Activated T-cell treated with anti-CD3 and anti-CD28 coated beads, Interleukin-2, amount 50 U/mL, for 72 hours (primary cell): ENCODE results near the gene ANKS1B. TPM values are rescaled to one million over a fixed set of nuclear protein-coding genes. Genes with fewer than 3 reads are reported as not detected.

Experiments
- ATAC-seq, 2 donors: fragments of 150-1000 bp; cut with Tn5 transposase; replicated peaks in 1 of 2; 2 replicates each; pipeline ENCODE4 v1.10.0; 2021; ENCODE audit warnings: moderate library complexity in 2 of 2, mild to moderate bottlenecking in 1 of 2
- DNase-seq, 2 donors: peaks; one replicate each; pipeline ENCODE4 v3.0.0; 2021 to 2022; ENCODE audit warnings: mixed read lengths in 1 of 2
- H3K27ac Mint-ChIP-seq: one replicate; pipeline ENCODE4 v1.8.0; 2022; ENCODE audit warnings: mild to moderate bottlenecking, moderate library complexity, mixed read lengths
- H3K27me3 Mint-ChIP-seq: one replicate; pipeline ENCODE4 v1.8.0; 2022; ENCODE audit warnings: low read depth, mixed read lengths
- H3K36me3 Mint-ChIP-seq, 2 donors: one replicate each; pipeline ENCODE4 v1.8.0; 2022; ENCODE audit warnings: mixed read lengths in 2 of 2, mild to moderate bottlenecking in 1 of 2; ENCODE audit not compliant: insufficient read depth in 2 of 2
- H3K4me1 Mint-ChIP-seq: one replicate; pipeline ENCODE4 v1.8.0; 2022; ENCODE audit warnings: low read depth, mixed read lengths
- H3K4me3 Mint-ChIP-seq, 2 donors: one replicate each; pipeline ENCODE4 v1.8.0; 2022; ENCODE audit warnings: mild to moderate bottlenecking in 2 of 2, mixed read lengths in 2 of 2, moderate library complexity in 2 of 2
- H3K9me3 Mint-ChIP-seq, 2 donors: one replicate each; pipeline ENCODE4 v1.8.0; 2022; ENCODE audit warnings: mixed read lengths in 2 of 2
- total RNA-seq, 2 donors: library from RNA; stranded (reverse); gene quantifications; one replicate each; pipeline ENCODE4 v1.2.3, GENCODE V29; 2022

The ANKS1B gene
- total RNA-seq, 2 donors from 2014 or later = 0.19 to 0.63 TPM

DNA sequence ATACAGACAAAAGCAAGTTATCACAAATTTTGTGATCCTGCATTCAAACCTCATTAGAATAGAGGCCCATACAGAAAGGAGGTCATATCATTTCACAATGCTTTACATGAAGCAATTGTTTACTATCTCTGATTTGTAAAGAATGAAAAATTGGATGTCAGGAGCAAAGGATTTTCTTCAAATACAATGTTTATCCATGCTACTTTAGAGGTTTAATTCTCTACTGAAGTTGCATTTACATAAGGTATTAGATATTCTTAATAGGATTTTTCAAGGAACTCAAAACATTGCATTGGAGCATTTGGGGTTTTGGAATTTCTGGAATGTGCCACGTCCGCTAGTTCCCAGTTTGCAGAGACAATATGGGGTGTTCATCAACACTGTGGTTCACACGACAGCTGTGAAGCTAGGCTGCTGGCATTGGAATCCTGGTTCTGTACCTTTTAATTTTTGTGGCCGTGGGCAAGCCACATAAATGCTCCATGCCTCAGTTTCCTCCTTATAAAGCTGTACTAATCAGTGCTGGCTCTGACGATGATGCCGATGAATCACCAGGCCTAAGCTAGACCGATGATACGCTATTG, 1164.8 kb downstream of the ANKS1B start:
- Mint-ChIP-seq H3K4me1 (no peaks in the 10 kb centered on the region), H3K36me3 (no peaks in the 10 kb centered on the region), H3K9me3 (no peaks in the 10 kb centered on the region), H3K27ac (no peak overlapping the region), H3K4me3 (no peak overlapping the region), H3K27me3 (peaks cover 43% of the 10 kb centered on the region)
- DNase-seq (no peak), ATAC-seq (no peak)

DNA sequence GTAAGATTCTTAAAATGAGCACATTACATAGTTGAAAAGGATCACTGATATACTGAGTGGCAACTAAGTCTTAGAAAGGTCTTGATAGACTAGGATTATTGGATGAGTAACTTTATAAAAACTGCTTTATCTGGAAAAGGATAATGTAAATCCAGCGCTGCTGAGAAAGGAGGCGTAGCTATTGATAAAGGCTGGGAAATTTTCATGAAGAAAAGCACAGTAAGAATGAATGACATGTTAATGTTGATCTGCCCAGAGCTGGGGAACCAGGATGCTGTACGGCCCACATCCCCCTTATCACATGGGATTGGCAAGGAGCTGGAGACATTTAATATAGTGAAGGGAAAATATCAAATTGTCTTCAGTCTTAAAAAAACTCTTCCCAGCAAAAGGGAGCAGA, 1165.7 kb downstream of the ANKS1B start:
- ATAC-seq = no peak
- H3K27me3 Mint-ChIP-seq = peaks cover 46% of the 10 kb centered on the region
- H3K4me3 Mint-ChIP-seq = no peak overlapping the region
- no peak for DNase-seq
- H3K4me1 Mint-ChIP-seq = no peaks in the 10 kb centered on the region
- H3K27ac Mint-ChIP-seq = no peak overlapping the region
- H3K36me3 Mint-ChIP-seq = no peaks in the 10 kb centered on the region
- H3K9me3 Mint-ChIP-seq = no peaks in the 10 kb centered on the region

DNA sequence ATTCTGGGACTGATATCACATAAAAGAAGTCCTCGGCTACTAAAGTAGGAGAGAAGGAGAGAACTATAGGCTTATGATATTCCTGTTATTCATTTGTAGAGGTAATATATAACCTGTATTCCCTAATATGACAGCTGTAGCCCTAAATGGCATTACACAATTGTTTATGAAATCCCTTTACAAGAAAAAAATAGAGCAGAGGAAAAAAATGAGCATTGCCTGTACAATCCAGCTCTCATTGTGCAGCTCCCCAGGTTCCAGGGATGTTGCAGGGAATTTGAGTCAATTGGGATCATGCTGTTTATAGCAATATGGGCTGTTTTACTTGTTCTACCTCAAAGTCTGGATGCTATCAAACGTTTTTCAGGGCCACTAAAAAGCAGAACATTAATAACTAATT, 1166.5 kb downstream of the ANKS1B start:
- Mint-ChIP-seq H3K4me1 (no peaks in the 10 kb centered on the region), H3K4me3 (no peak overlapping the region), H3K9me3 (no peaks in the 10 kb centered on the region), H3K27ac (no peak overlapping the region), H3K27me3 (peaks cover 46% of the 10 kb centered on the region), H3K36me3 (no peaks in the 10 kb centered on the region)
- no peak for DNase-seq
- ATAC-seq = no peak

DNA sequence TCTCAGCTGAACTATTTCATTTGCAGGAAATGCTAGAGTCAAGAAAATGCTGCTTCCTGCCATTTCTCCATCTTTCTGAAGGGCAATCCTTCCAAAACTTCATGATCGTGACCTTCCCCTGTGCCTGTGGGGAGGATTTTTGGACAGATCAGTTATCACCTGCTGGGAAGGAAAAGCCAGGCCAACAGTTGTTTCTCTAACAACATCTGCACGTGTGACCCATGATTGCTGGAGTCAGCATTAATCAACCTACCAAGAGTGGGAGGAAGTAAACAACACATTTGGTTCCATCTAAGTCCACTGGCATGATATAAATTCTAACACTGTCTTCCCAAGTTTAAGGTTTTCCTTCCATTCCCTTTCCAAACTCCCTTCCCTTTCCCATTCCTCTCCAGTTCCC, 1167.0 kb downstream of the ANKS1B start:
- no peaks in the 10 kb centered on the region for H3K36me3 Mint-ChIP-seq
- H3K9me3 Mint-ChIP-seq = no peaks in the 10 kb centered on the region
- ATAC-seq (no peak), DNase-seq (no peak)
- no peak overlapping the region for H3K27ac Mint-ChIP-seq
- H3K4me1 Mint-ChIP-seq = no peaks in the 10 kb centered on the region
- H3K4me3 Mint-ChIP-seq = no peak overlapping the region
- H3K27me3 Mint-ChIP-seq = peaks cover 46% of the 10 kb centered on the region

DNA sequence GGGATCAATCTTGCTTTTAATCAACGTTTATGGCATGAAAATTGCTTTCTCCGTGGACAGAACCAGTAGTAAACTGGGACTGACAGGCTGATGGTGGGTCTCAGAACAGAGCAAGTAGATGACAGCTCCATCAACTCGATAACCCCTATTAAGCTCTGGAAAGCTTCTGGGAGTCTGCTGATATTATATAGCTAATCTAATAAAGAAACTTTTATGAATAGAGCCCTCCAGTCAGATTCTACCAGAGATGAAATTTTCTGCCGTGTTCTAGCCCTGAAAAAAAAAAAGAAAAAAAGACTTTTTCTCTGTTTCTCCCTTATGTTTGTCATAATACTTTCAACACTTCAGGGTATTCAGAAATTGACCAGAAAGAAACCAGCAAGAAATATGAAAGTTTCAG, 1168.0 kb downstream of the ANKS1B start:
- no peak overlapping the region for H3K4me3 Mint-ChIP-seq
- H3K9me3 Mint-ChIP-seq = no peaks in the 10 kb centered on the region
- DNase-seq (no peak), ATAC-seq (no peak)
- no peaks in the 10 kb centered on the region for H3K4me1 Mint-ChIP-seq
- no peaks in the 10 kb centered on the region for H3K36me3 Mint-ChIP-seq
- H3K27me3 Mint-ChIP-seq = peaks cover 46% of the 10 kb centered on the region
- no peak overlapping the region for H3K27ac Mint-ChIP-seq

DNA sequence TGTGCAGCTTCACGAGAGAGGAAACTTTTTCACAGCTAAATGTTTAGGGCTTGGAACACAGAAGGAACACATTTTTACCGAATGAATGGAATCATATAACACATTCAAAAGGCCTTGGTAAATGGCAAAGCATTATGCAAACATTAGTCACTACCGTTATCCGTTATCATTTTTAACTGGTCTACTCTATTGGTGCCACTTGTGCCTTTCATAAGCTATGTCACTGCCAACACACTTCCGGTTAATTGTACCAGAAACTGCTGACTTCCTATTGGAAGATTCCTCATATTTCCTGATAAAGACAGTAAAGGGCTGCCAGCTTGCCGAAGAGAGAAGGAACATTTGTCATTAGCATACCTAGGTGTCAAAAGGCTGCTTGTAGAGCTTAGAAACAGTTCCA, 1170.5 kb downstream of the ANKS1B start:
- H3K27me3 Mint-ChIP-seq = peaks cover 50% of the 10 kb centered on the region
- ATAC-seq = no peak
- no peak for DNase-seq
- no peaks in the 10 kb centered on the region for H3K36me3 Mint-ChIP-seq
- H3K27ac Mint-ChIP-seq = no peak overlapping the region
- no peak overlapping the region for H3K4me3 Mint-ChIP-seq
- no peaks in the 10 kb centered on the region for H3K4me1 Mint-ChIP-seq
- no peaks in the 10 kb centered on the region for H3K9me3 Mint-ChIP-seq

DNA sequence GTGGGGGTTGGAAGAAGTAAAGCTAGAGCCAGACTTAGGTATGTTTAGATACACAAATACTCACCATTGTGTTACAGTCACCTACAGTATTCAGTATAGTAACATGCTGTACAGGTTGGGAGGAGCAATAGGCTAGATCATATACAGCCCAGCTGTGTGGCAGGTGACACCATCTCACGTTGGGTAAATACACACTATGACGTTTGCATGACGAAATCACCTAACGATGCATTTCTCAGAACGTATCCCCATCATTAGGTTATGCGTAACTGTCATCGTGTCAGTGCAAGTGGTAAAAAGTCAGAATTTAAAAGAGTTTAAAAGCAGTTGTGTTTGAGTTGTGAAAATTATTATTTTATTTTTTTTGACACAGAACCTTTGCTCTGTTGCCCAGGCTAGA, 1172.5 kb downstream of the ANKS1B start:
- Mint-ChIP-seq H3K4me3 (no peak overlapping the region), H3K4me1 (no peaks in the 10 kb centered on the region), H3K27me3 (peaks cover 34% of the 10 kb centered on the region), H3K36me3 (no peaks in the 10 kb centered on the region), H3K9me3 (no peaks in the 10 kb centered on the region), H3K27ac (no peak overlapping the region)
- no peak for ATAC-seq
- DNase-seq = no peak

DNA sequence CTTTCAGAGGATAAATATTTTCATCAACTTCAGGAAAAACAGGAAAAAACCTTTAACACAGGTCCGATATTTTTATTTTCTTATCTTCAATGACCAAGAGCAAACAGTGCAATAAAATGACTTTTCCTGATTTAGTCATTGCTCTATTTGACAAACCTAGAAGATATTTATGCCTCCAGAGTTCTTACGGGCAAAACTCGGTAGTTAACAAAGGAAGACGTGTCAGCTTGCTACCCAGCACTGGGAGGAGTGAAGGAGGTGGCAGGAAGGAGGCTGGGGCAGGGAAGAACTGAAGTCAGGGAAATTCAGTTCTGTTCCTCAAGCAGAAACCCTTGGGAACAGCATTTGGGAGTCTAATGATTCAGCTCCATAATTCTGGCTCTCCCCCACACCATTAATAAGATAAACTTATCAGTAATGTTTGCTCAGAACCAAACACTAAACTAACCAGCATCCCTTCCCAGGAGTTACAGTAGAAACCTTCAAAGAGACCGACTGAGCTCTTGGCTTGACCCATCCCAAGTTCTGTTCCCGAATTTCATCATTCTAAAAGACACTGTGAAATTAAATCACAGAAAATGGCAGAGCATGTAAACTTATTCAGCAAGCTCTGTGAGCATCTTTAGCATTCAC, 1176.4 kb downstream of the ANKS1B start:
- DNase-seq = no peak
- peaks cover 30% of the 10 kb centered on the region for H3K27me3 Mint-ChIP-seq
- H3K4me1 Mint-ChIP-seq = no peaks in the 10 kb centered on the region
- no peak for ATAC-seq
- H3K36me3 Mint-ChIP-seq = no peaks in the 10 kb centered on the region
- H3K27ac Mint-ChIP-seq = no peak overlapping the region
- H3K4me3 Mint-ChIP-seq = no peak overlapping the region
- no peaks in the 10 kb centered on the region for H3K9me3 Mint-ChIP-seq

DNA sequence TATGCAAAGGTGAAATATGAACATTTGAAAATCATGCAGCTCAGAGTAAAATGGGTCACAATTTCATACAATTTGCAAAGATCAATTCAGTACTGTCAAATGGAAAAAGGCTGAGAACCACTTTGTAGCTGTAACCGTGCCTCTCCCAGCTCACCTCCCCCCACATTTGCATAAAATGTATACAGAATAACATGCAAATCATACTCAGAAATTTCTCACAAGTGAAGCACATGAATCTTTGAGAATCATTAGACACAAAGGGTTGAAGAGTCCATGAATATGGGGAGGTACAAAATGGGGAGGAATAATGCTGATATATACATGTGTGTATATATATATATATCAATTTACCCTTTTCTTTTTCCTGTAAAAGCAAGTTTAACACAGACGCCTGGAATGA, 1177.5 kb downstream of the ANKS1B start:
- Mint-ChIP-seq H3K27me3 (peaks cover 39% of the 10 kb centered on the region), H3K4me1 (no peaks in the 10 kb centered on the region), H3K9me3 (no peaks in the 10 kb centered on the region), H3K36me3 (no peaks in the 10 kb centered on the region), H3K27ac (no peak overlapping the region), H3K4me3 (no peak overlapping the region)
- DNase-seq = no peak
- no peak for ATAC-seq

DNA sequence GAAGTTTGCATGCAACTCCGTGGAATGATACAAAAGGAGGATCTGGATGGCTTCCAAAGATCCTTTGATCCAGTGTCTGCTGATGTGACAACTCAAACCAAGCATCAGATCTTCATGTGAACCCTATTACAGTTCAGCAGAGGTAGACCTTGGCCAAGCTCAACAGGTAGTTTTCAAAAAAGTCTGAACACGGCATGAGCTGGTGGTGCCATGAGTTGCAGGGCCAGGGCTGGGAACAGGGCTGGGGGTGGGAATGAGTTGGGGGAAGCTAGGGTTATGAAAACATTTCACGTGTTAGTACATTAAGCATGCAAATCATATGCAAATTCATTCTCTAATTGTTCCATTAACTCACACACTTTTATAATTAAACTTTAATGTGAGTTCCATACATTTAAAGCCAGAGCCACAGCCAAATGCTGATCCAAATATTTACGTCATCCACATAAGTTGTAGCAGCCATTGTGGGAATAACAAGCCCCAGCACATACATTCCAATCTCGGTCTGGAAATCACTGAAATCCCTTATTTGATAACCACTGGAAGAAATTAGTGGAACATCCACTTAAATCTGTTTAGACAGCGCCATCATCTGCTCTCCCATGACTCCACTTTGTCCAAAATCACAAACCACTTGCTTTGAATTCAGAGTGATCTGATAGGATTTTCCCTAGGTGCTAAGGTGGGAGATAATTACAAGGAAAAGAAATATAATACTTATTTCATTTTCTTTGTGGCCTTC, 1181.1 kb downstream of the ANKS1B start:
- DNase-seq (no peak), ATAC-seq (no peak)
- H3K4me1 Mint-ChIP-seq = no peaks in the 10 kb centered on the region
- H3K36me3 Mint-ChIP-seq = no peaks in the 10 kb centered on the region
- H3K4me3 Mint-ChIP-seq = no peak overlapping the region
- peaks cover 35% of the 10 kb centered on the region for H3K27me3 Mint-ChIP-seq
- H3K9me3 Mint-ChIP-seq = no peaks in the 10 kb centered on the region
- H3K27ac Mint-ChIP-seq = no peak overlapping the region

DNA sequence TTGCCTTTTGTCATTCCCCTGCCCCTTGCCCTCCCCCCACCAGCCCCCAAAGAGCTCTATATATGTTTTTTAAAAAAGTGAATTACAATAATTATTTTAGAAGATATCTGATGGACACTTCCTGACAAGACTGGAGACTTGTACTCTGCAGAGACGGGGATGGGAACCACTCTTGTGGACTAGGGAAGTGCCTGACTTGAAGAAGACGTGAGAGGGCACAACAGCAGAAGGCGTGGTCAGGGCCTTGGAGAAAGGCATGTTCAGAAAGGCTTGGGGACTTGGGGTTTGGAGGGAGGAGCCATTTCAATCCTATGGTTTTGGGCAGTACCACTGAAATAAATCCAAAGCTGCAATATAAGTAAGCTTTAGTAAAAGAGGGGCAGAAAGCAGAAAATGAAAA, 1184.9 kb downstream of the ANKS1B start:
- no peak overlapping the region for H3K27ac Mint-ChIP-seq
- H3K27me3 Mint-ChIP-seq = peaks cover 48% of the 10 kb centered on the region
- H3K36me3 Mint-ChIP-seq = no peaks in the 10 kb centered on the region
- DNase-seq (no peak), ATAC-seq (no peak)
- no peaks in the 10 kb centered on the region for H3K9me3 Mint-ChIP-seq
- H3K4me1 Mint-ChIP-seq = no peaks in the 10 kb centered on the region
- H3K4me3 Mint-ChIP-seq = no peak overlapping the region

DNA sequence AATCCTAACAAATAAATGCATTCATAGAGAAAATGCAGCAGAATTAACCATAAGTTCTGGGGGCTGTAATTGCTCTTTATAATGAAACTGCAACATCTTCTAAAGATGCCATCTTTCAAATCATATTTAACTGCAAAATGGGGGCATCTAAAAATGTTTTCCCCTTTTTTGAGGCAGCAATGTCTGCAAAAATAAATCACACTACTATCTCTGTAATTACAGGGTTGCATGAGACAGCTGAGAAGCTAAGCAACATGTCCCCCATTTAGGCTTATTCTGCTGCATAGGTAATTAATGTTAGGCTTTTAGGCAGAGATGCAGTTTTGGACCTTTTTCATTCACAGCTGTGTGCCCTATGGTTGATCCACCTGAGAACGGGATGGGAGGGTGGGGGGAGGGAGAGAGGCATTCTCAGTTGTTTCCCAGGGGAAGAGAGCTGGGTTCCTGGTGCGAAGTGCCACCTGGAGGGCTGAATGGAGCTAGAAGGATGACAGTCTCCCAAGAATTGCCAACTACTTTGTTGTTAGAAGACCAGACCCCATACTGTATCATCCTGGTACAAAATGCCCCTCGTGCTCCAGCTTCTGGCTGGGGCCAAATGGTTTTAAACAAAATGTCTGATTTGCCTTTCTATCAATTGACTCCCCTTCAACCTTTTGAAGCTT, 1185.5 kb downstream of the ANKS1B start:
- no peaks in the 10 kb centered on the region for H3K9me3 Mint-ChIP-seq
- no peak overlapping the region for H3K4me3 Mint-ChIP-seq
- peaks cover 50% of the 10 kb centered on the region for H3K27me3 Mint-ChIP-seq
- no peak overlapping the region for H3K27ac Mint-ChIP-seq
- DNase-seq (no peak), ATAC-seq (no peak)
- no peaks in the 10 kb centered on the region for H3K4me1 Mint-ChIP-seq
- no peaks in the 10 kb centered on the region for H3K36me3 Mint-ChIP-seq

DNA sequence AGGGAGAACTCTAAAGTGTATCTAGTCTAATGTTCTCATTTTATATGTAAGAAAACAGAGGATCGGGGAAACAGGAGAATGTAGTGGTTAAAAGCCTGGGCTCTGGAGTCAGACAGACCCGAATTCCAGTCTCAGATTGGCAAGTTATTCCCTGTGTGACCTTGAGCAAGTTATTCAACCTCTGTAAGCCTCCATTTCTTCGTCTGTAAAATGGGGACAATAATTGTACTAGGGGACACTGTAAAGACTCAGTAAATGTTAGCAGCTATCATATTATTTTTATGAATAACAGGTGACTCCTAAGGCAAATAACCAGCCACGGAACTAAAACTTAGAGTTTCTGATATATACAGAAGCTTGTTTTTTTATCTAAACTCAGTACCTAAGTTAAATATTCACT, 1187.5 kb downstream of the ANKS1B start:
- no peaks in the 10 kb centered on the region for H3K4me1 Mint-ChIP-seq
- H3K9me3 Mint-ChIP-seq = no peaks in the 10 kb centered on the region
- DNase-seq (no peak), ATAC-seq (no peak)
- H3K36me3 Mint-ChIP-seq = no peaks in the 10 kb centered on the region
- H3K27ac Mint-ChIP-seq = no peak overlapping the region
- H3K4me3 Mint-ChIP-seq = no peak overlapping the region
- peaks cover 53% of the 10 kb centered on the region for H3K27me3 Mint-ChIP-seq
